ENCODE data around the gene SCLY.

SCLY gene

DNA sequence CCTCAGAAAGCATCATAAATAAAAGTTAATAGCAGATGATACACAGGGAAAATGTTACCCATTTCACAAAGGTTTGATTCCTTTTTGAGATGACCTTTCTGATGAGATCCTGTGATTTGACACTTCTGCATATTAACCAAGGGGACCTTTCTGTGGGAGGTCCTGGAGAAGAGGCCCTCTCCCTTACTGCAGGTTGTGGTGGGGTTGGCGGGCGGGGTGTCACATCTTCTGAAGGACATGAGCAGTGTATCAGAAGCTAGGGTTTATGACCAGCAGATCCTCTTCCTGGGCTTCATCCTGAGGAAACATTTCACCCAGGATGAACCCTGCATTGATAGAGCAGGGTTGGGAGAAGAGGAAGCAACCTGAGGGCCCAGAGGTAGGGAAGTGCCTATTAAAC is 37.2 kb upstream of the SCLY start:
- no peak for TF ChIP-seq Cebpa-rat (IDR thresholded peaks at IDR 0.05)

GRCh38 chr2:238024986-238025385 is 35.8 kb upstream of the SCLY start:
- H3K9ac ChIP-seq, result no peak overlapping the region
- H3K27ac ChIP-seq, result no peak overlapping the region
- peaks cover 10 to 22% (median 17%) of the 10 kb centered on the region in 10 experiments for H3K4me1 ChIP-seq
- peaks cover 0 to 68% (median 16%) of the 10 kb centered on the region in 11 experiments; a peak in 13 of 22 replicates for H4K20me1 ChIP-seq
- no peaks in the 10 kb centered on the region for H3K9me3 ChIP-seq (replicated peaks in 1 of 11)
- no peaks in the 10 kb centered on the region for H3K27me3 ChIP-seq
- H3K36me3 ChIP-seq, result peaks cover 3 to 96% (median 55%) of the 10 kb centered on the region in 11 experiments; a peak in 21 of 22 replicates
- no peak overlapping the region for H3K4me3 ChIP-seq
- H3K4me2 ChIP-seq, result no peak overlapping the region
- no peak for TF ChIP-seq Cebpa-rat (IDR thresholded peaks at IDR 0.05)

More for the DNA sequence above, 37.2 kb upstream of the SCLY start:
- peaks cover 24 to 36% (median 30%) of the 10 kb centered on the region in 10 experiments for H3K4me1 ChIP-seq
- H4K20me1 ChIP-seq, result peaks cover 0 to 76% (median 20%) of the 10 kb centered on the region in 11 experiments; a peak in 13 of 22 replicates
- no peak overlapping the region for H3K27ac ChIP-seq
- no peak overlapping the region for H3K4me3 ChIP-seq
- H3K36me3 ChIP-seq, result peaks cover 0 to 93% (median 45%) of the 10 kb centered on the region in 11 experiments; a peak in 17 of 22 replicates
- H3K4me2 ChIP-seq, result no peak overlapping the region
- H3K9ac ChIP-seq, result no peak overlapping the region
- no peaks in the 10 kb centered on the region for H3K9me3 ChIP-seq (replicated peaks in 1 of 11)
- no peaks in the 10 kb centered on the region for H3K27me3 ChIP-seq

DNA sequence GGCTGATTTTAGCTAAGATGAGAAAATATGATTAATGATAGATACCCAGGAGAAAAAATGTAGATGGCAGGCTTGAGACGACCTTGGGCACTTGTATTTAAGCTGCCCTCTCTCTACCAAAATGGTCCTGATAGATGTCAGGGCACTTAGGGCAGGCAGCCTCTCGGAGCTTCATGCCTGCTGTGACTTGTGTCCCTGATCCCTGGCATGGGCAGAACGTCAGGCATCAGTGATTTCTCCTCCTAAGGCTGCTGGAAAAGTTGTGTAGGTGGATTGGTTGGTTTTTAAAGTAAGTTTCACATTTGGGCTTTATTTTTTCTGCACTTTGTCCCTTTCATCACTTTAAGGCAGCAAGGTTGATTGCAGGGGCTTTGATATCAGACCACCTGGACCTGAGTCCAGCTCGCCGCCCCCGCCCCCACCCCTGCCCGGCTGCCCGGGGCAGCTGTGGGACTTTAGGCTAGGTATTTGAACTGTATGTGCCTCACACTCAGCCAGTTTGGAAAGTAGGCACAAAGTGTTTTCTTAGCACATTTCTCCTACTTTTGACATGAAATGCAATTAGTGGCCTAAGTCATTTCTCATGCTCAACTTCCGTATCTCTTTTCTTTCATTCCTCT is 35.0 kb upstream of the SCLY start:
- Histone ChIP-seq H3K36me3 (peaks cover 12 to 96% (median 57%) of the 10 kb centered on the region in 11 experiments), H3K4me2 (no peak overlapping the region)
- no peak for TF ChIP-seq Cebpa-rat (IDR thresholded peaks at IDR 0.05)

GRCh38 chr2:238027058-238027457 is 33.7 kb upstream of the SCLY start:
- H3K27me3 ChIP-seq, result no peaks in the 10 kb centered on the region
- no peak for TF ChIP-seq Cebpa-rat (IDR thresholded peaks at IDR 0.05)
- H3K9me3 ChIP-seq (replicated peaks in 1 of 11), result no peaks in the 10 kb centered on the region
- H3K9ac ChIP-seq, result no peak overlapping the region
- peaks cover 0 to 59% (median 15%) of the 10 kb centered on the region in 11 experiments; a peak in 12 of 22 replicates for H4K20me1 ChIP-seq
- H3K4me3 ChIP-seq, result no peak overlapping the region
- H3K4me2 ChIP-seq, result peak overlapping the region in 10 of 11 experiments; percentile 11 to 58 (median 27); a peak in 11 of 22 replicates
- H3K27ac ChIP-seq, result no peak overlapping the region
- peaks cover 7 to 19% (median 10%) of the 10 kb centered on the region in 10 experiments; a peak in 18 of 20 replicates for H3K4me1 ChIP-seq
- peaks cover 18 to 96% (median 64%) of the 10 kb centered on the region in 11 experiments for H3K36me3 ChIP-seq

More for the DNA sequence above, 35.0 kb upstream of the SCLY start:
- Histone ChIP-seq H4K20me1 (peaks cover 0 to 60% (median 15%) of the 10 kb centered on the region in 11 experiments; a peak in 12 of 22 replicates), H3K27me3 (no peaks in the 10 kb centered on the region), H3K4me1 (peaks cover 8 to 19% (median 10%) of the 10 kb centered on the region in 10 experiments; a peak in 18 of 20 replicates), H3K9me3 (replicated peaks in 1 of 11) (no peaks in the 10 kb centered on the region), H3K27ac (no peak overlapping the region), H3K4me3 (no peak overlapping the region), H3K9ac (no peak overlapping the region)

DNA sequence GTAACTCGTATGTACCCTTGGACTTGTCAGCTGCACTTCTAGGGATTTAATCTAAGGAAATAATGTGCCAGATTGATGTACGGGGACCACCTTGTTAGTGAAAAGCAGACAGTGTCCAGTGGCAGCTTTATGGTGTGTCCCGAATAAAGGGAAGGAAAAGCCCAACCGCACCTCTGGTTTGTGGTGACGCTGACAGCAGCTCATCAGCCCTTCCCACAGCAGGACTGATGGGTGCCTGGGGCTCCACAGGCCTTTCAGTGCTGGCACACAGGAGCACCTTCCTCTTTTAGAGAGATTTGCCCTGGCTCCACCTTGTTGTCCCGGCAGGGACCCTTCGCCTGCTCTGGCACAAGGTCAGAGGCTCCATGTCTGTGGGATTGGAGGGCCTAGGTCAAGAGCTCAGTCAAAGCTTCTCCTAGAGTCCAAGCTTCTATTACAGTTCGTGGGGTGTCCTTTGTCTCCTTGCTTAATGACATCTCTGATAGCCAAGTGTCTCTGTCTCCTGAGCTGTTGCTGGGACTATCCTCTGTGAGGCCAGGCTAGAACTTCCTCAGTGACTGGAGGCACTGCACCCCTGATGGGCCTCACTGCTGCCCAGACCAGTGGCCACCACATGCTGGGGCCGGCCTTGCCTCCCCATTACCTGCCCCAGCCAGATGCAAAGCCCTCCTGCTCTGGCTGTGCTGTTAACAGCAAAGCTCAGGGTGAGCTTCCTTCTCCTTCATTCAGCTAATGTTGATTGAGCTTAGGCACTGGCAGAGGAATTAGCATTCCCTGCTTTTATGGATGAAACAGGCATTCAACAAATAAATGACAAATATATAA is 33.0 kb upstream of the SCLY start:
- Histone ChIP-seq H3K9me3 (replicated peaks in 1 of 11) (no peaks in the 10 kb centered on the region), H3K27me3 (no peaks in the 10 kb centered on the region), H3K4me1 (peaks cover 7 to 19% (median 10%) of the 10 kb centered on the region in 10 experiments; a peak in 18 of 20 replicates), H3K36me3 (peaks cover 18 to 96% (median 71%) of the 10 kb centered on the region in 11 experiments), H3K4me3 (no peak overlapping the region), H4K20me1 (peaks cover 0 to 55% (median 15%) of the 10 kb centered on the region in 11 experiments; a peak in 12 of 22 replicates), H3K4me2 (peak overlapping the region in 10 of 11 experiments; percentile 11 to 58 (median 27); a peak in 12 of 22 replicates), H3K9ac (no peak overlapping the region), H3K27ac (no peak overlapping the region)
- no peak for TF ChIP-seq Cebpa-rat (IDR thresholded peaks at IDR 0.05)

- peaks cover 7 to 19% (median 10%) of the 10 kb centered on the region in 10 experiments; a peak in 18 of 20 replicates for H3K4me1 ChIP-seq
- no peak overlapping the region for H3K4me3 ChIP-seq
- peaks cover 25 to 100% (median 89%) of the 10 kb centered on the region in 11 experiments for H3K36me3 ChIP-seq
- no peaks in the 10 kb centered on the region for H3K9me3 ChIP-seq (replicated peaks in 1 of 11)
- no peak overlapping the region for H3K27ac ChIP-seq
- TF ChIP-seq Cebpa-rat (IDR thresholded peaks at IDR 0.05), result no peak
- no peaks in the 10 kb centered on the region for H3K27me3 ChIP-seq
- no peak overlapping the region for H3K4me2 ChIP-seq
- peaks cover 0 to 51% (median 13%) of the 10 kb centered on the region in 11 experiments; a peak in 9 of 22 replicates for H4K20me1 ChIP-seq
- H3K9ac ChIP-seq, result no peak overlapping the region
Observed at GRCh38 chr2:238029853-238030252, 30.9 kb upstream of the SCLY start.

DNA sequence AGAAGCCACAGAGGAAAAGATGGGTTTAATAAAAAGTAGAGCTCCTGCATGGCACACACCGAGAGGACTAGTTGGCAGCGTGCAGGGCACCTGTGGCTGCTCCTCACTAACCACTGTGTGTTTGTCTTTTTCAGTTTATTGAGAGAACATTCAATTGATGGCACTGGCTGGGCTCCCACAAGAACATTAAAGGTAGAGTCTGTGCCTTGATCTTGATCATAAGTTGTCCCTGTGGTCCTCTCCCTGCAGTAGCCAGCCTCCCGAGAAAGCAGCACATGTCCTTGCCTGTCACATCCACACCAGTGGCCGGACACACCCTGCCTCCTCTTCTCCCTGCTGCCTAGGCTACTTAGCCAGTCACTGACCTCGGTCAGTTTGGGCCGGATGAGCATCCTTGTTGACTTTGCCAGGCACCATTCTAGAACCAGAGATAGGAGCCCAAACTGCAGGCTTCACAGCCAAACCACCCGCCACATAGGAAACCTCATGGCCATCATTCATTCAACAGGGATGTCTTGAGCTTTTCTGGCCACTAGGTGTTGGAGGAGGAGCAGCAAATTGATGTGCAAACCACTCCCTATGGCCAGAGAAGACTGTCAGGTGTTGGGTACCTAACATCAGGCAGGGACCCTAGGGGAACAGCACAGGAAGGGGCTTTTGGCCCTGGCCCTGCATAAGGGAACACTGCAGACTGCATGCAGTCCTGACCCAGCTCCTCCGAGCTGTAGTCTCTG is 30.2 kb upstream of the SCLY start:
- Histone ChIP-seq H3K9ac (no peak overlapping the region), H3K4me2 (no peak overlapping the region), H3K4me1 (peaks cover 7 to 19% (median 10%) of the 10 kb centered on the region in 10 experiments; a peak in 18 of 20 replicates), H3K36me3 (peaks cover 32 to 100% (median 90%) of the 10 kb centered on the region in 11 experiments), H4K20me1 (peaks cover 0 to 43% (median 6%) of the 10 kb centered on the region in 11 experiments; a peak in 8 of 22 replicates), H3K27ac (no peak overlapping the region), H3K27me3 (no peaks in the 10 kb centered on the region), H3K9me3 (replicated peaks in 1 of 11) (no peaks in the 10 kb centered on the region), H3K4me3 (no peak overlapping the region)
- no peak for TF ChIP-seq Cebpa-rat (IDR thresholded peaks at IDR 0.05)

DNA sequence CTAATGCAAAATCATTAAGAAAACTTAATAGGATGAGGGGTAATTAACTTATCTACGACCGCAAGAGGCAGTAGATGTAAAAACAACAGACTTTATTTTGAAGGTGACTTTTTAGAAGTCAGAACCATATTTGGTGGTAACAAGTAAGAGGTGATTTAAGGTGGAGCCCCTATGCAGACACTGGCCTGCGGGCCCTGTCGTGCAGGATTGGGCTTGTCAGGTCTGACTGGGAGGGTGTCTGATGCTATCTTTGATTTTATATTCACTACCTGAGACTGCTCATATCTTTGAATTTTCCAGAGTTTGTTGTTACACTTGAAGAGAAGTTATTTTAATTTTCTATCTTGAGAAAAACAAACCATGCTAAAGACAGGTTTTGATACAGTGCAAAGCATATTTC is 29.1 kb upstream of the SCLY start:
- H3K4me2 ChIP-seq, result no peak overlapping the region
- no peaks in the 10 kb centered on the region for H3K9me3 ChIP-seq (replicated peaks in 1 of 11)
- H3K4me3 ChIP-seq, result no peak overlapping the region
- H3K27me3 ChIP-seq, result no peaks in the 10 kb centered on the region
- peaks cover 7 to 14% (median 10%) of the 10 kb centered on the region in 10 experiments; a peak in 18 of 20 replicates for H3K4me1 ChIP-seq
- no peak for TF ChIP-seq Cebpa-rat (IDR thresholded peaks at IDR 0.05)
- no peak overlapping the region for H3K27ac ChIP-seq
- peaks cover 0 to 34% (median 4%) of the 10 kb centered on the region in 11 experiments; a peak in 5 of 22 replicates for H4K20me1 ChIP-seq
- H3K36me3 ChIP-seq, result peaks cover 42 to 100% (median 90%) of the 10 kb centered on the region in 11 experiments
- H3K9ac ChIP-seq, result no peak overlapping the region

Data from BLaER1 treated with 17β-estradiol and CSF1 and Interleukin-3, amounts not matched to agents 10 nM and 100 nM (cell line).